Astrocyte (in vitro differentiated cells and primary cell): ENCODE measurements around the gene WBP1L. TPM values are rescaled to one million over a fixed set of nuclear protein-coding genes. Genes with fewer than 3 reads are reported as not detected.

ENCODE experiments used
- DNase-seq: peaks from one replicate; pipeline ENCODE4 v3.0.0-alpha.2; 2010; ENCODE audit warnings: low read depth
- FAIRE-seq: peaks from 2 replicates; lab custom pipeline; 2011; peaks lifted over from hg19 to GRCh38; lab: Jason Lieb, UNC
- H2AFZ ChIP-seq: 2 replicates; pipeline ENCODE4 v1.6.0; 2012; ENCODE audit warnings: low read depth, low read length, inconsistent platforms
- H3K27ac ChIP-seq: 2 replicates; pipeline ENCODE4 v1.5.1; 2011; ENCODE audit warnings: low read depth, low read length, inconsistent platforms
- H3K27me3 ChIP-seq: 2 replicates; pipeline ENCODE4 v1.6.0; 2011; ENCODE audit warnings: low read length, inconsistent platforms; ENCODE audit not compliant: insufficient read depth
- H3K36me3 ChIP-seq: 2 replicates; pipeline ENCODE4 v1.5.1; 2011; ENCODE audit warnings: low read length, inconsistent platforms; ENCODE audit not compliant: insufficient read depth
- H3K4me1 ChIP-seq: 2 replicates; pipeline ENCODE4 v1.5.1; 2011; ENCODE audit warnings: low read length, inconsistent platforms; ENCODE audit not compliant: insufficient read depth
- H3K4me2 ChIP-seq: 2 replicates; pipeline ENCODE4 v1.6.0; 2012; ENCODE audit warnings: low read length, inconsistent platforms
- H3K4me3 ChIP-seq: 2 replicates; pipeline ENCODE4 v1.5.1; 2011; ENCODE audit warnings: low read depth, mild to moderate bottlenecking, low read length, inconsistent platforms; ENCODE audit not compliant: insufficient read depth
- H3K79me2 ChIP-seq: 2 replicates; pipeline ENCODE4 v1.6.0; 2012; ENCODE audit warnings: mild to moderate bottlenecking, low read length, inconsistent platforms; ENCODE audit not compliant: insufficient read depth
- H3K9ac ChIP-seq: 2 replicates; pipeline ENCODE4 v1.6.0; 2012; ENCODE audit warnings: mild to moderate bottlenecking, low read length, inconsistent platforms
- H3K9me3 ChIP-seq: 2 replicates; pipeline ENCODE4 v1.5.1; 2012; ENCODE audit warnings: low read depth, mild to moderate bottlenecking, low read length, inconsistent platforms; ENCODE audit not compliant: insufficient read depth
- H4K20me1 ChIP-seq: 2 replicates; pipeline ENCODE4 v1.6.0; 2012; ENCODE audit warnings: low read length, inconsistent platforms; ENCODE audit not compliant: insufficient read depth
- H3K27ac Mint-ChIP-seq: one replicate; pipeline ENCODE4 v1.8.0; 2021; ENCODE audit warnings: mild to moderate bottlenecking, mixed read lengths; ENCODE audit not compliant: unreplicated experiment
- H3K27me3 Mint-ChIP-seq: one replicate; pipeline ENCODE4 v1.8.0; 2021; ENCODE audit warnings: low read depth, mixed read lengths; ENCODE audit not compliant: unreplicated experiment
- H3K36me3 Mint-ChIP-seq: one replicate; pipeline ENCODE4 v1.8.0; 2021; ENCODE audit warnings: low read depth, mixed read lengths; ENCODE audit not compliant: unreplicated experiment
- H3K4me1 Mint-ChIP-seq: one replicate; pipeline ENCODE4 v1.8.0; 2021; ENCODE audit warnings: low read depth, mixed read lengths; ENCODE audit not compliant: unreplicated experiment
- H3K4me3 Mint-ChIP-seq: one replicate; pipeline ENCODE4 v1.8.0; 2021; ENCODE audit warnings: mild to moderate bottlenecking, moderate library complexity, mixed read lengths; ENCODE audit not compliant: unreplicated experiment
- H3K9me3 Mint-ChIP-seq: one replicate; pipeline ENCODE4 v1.8.0; 2021; ENCODE audit warnings: mild to moderate bottlenecking, mixed read lengths; ENCODE audit not compliant: unreplicated experiment
- EZH2 ChIP-seq: IDR thresholded peaks from 2 replicates; pipeline ENCODE4 v1.6.1; 2012; ENCODE audit warnings: mild to moderate bottlenecking, low read length, inconsistent platforms; ENCODE audit not compliant: insufficient read depth
- total RNA-seq: library from RNA; stranded (reverse); gene quantifications from 2 replicates; pipeline ENCODE4 v1.2.1, GENCODE V29; 2021
- TF ChIP-seq, protein P1 (sequence below): IDR thresholded peaks from 2 replicates; pipeline ENCODE4 v1.5.1; 2011; ENCODE audit warnings: low read depth, mild to moderate bottlenecking, inconsistent platforms, low read length, moderate library complexity; ENCODE audit not compliant: insufficient read depth

WBP1L gene
- total RNA-seq, 1 donor from 2014 or later: 73.6 TPM

GRCh38 chr10:102801496-102801895, 57.7 kb downstream of the WBP1L start:
- H3K36me3 ChIP-seq: peaks cover 6% of the 10 kb centered on the region
- Mint-ChIP-seq H3K27me3 (no peaks in the 10 kb centered on the region), H3K4me1 (peaks cover 40% of the 10 kb centered on the region), H3K36me3 (peaks cover 28% of the 10 kb centered on the region), H3K9me3 (no peaks in the 10 kb centered on the region), H3K27ac (no peak overlapping the region), H3K4me3 (no peak overlapping the region)
- H3K4me1 ChIP-seq: peaks cover 35% of the 10 kb centered on the region
- no peak overlapping the region for H3K9ac ChIP-seq
- TF ChIP-seq EZH2: no peak
- TF ChIP-seq, protein P1, sequence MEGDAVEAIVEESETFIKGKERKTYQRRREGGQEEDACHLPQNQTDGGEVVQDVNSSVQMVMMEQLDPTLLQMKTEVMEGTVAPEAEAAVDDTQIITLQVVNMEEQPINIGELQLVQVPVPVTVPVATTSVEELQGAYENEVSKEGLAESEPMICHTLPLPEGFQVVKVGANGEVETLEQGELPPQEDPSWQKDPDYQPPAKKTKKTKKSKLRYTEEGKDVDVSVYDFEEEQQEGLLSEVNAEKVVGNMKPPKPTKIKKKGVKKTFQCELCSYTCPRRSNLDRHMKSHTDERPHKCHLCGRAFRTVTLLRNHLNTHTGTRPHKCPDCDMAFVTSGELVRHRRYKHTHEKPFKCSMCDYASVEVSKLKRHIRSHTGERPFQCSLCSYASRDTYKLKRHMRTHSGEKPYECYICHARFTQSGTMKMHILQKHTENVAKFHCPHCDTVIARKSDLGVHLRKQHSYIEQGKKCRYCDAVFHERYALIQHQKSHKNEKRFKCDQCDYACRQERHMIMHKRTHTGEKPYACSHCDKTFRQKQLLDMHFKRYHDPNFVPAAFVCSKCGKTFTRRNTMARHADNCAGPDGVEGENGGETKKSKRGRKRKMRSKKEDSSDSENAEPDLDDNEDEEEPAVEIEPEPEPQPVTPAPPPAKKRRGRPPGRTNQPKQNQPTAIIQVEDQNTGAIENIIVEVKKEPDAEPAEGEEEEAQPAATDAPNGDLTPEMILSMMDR: no peak
- H3K4me3 ChIP-seq: no peak overlapping the region
- no peaks in the 10 kb centered on the region for H3K9me3 ChIP-seq
- DNase-seq: no peak
- no peak overlapping the region for H3K4me2 ChIP-seq
- no peak overlapping the region for H2AFZ ChIP-seq
- no peak for FAIRE-seq
- H3K27ac ChIP-seq: no peak overlapping the region
- H3K79me2 ChIP-seq: peaks cover 12% of the 10 kb centered on the region
- no peaks in the 10 kb centered on the region for H3K27me3 ChIP-seq
- H4K20me1 ChIP-seq: peaks cover 44% of the 10 kb centered on the region

GRCh38 chr10:102801978-102802377, 58.2 kb downstream of the WBP1L start:
- no peak overlapping the region for H3K4me3 ChIP-seq
- H3K9me3 Mint-ChIP-seq: no peaks in the 10 kb centered on the region
- H3K4me3 Mint-ChIP-seq: no peak overlapping the region
- peaks cover 6% of the 10 kb centered on the region for H3K36me3 ChIP-seq
- peak overlapping the region; percentile 95 for H3K27ac Mint-ChIP-seq
- peaks cover 32% of the 10 kb centered on the region for H3K4me1 ChIP-seq
- DNase-seq (no peak), FAIRE-seq (no peak)
- no peaks in the 10 kb centered on the region for H3K9me3 ChIP-seq
- TF ChIP-seq, protein P1: no peak
- TF ChIP-seq EZH2: no peak
- H2AFZ ChIP-seq: no peak overlapping the region
- peaks cover 29% of the 10 kb centered on the region for H3K36me3 Mint-ChIP-seq
- H3K27ac ChIP-seq: peak overlapping the region; percentile 92
- peaks cover 39% of the 10 kb centered on the region for H4K20me1 ChIP-seq
- no peaks in the 10 kb centered on the region for H3K27me3 Mint-ChIP-seq
- H3K4me1 Mint-ChIP-seq: peaks cover 38% of the 10 kb centered on the region
- H3K9ac ChIP-seq: peak overlapping the region; percentile 76
- peaks cover 10% of the 10 kb centered on the region for H3K79me2 ChIP-seq
- H3K4me2 ChIP-seq: no peak overlapping the region
- no peaks in the 10 kb centered on the region for H3K27me3 ChIP-seq

DNA sequence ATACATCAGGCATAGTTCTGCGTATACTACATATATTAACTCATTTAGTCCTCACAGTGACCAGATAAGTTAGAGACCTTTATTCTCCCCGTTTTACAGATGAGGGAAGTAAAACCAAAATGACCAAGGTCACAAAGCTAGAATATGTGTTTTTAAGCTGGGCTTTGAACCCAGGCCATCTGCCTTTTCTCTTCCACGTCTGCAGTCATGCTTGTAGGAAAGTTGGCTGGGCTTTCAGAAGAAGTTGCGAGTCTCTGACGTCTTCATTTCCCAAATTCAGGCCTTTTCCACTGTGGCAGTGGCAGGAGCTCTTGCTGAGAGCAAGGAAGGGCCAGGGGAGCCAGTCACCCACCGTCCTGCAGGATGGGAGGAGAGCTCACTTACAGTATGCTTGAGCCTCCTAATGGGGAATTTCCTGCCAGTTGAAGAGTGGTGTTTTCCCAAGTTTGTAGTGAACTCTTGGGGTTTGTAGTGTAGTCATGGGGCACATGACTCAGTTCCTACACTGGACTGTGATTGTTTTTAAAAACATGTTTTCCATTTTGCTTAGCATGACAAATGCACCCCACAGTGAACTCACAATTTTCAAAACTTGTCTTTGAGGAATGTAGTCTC, 59.3 kb downstream of the WBP1L start:
- H3K79me2 ChIP-seq: peaks cover 10% of the 10 kb centered on the region
- H3K27ac Mint-ChIP-seq: peak overlapping the region; percentile 79
- peaks cover 31% of the 10 kb centered on the region for H4K20me1 ChIP-seq
- peaks cover 2% of the 10 kb centered on the region for H3K36me3 ChIP-seq
- no peaks in the 10 kb centered on the region for H3K9me3 Mint-ChIP-seq
- H3K36me3 Mint-ChIP-seq: peaks cover 24% of the 10 kb centered on the region
- TF ChIP-seq, protein P1: no peak
- no peak for TF ChIP-seq EZH2
- H3K27me3 Mint-ChIP-seq: no peaks in the 10 kb centered on the region
- H3K27ac ChIP-seq: peak overlapping the region; percentile 92
- peak overlapping the region; percentile 63 for H3K4me2 ChIP-seq
- H3K27me3 ChIP-seq: no peaks in the 10 kb centered on the region
- H3K4me1 Mint-ChIP-seq: peaks cover 34% of the 10 kb centered on the region
- no peak overlapping the region for H3K4me3 ChIP-seq
- DNase-seq (peak; percentile 96), FAIRE-seq (peak; percentile 86)
- no peaks in the 10 kb centered on the region for H3K9me3 ChIP-seq
- H3K4me1 ChIP-seq: peaks cover 32% of the 10 kb centered on the region
- no peak overlapping the region for H2AFZ ChIP-seq
- H3K4me3 Mint-ChIP-seq: peak overlapping the region; percentile 6
- peak overlapping the region; percentile 76 for H3K9ac ChIP-seq
